OCI-LY3 (cell line): Measurements from ENCODE around the gene CBLL2.
A peak's percentile ranks its signal among the peaks of the same experiment; 100 is the strongest.

Experiments used
- H2AFZ ChIP-seq: fragments of 200-600, 300-600 bp; shearing (Covaris generic); 2 replicates; pipeline ENCODE4 v1.6.0; 2014; ENCODE audit warnings: antibody characterized with exemption, low read depth, low read length
- H3K27ac ChIP-seq: fragments of 200-600, 300-600 bp; sonication (generic); 2 replicates; pipeline ENCODE4 v1.5.1; 2014; ENCODE audit warnings: mild to moderate bottlenecking, low read length, moderate library complexity, mixed read lengths
- H3K27me3 ChIP-seq: fragments of 200-600, 300-600 bp; sonication (generic); 2 replicates; pipeline ENCODE4 v1.6.1; 2014; ENCODE audit warnings: low read depth, low read length, mixed read lengths
- H3K36me3 ChIP-seq: fragments of 200-600, 300-600 bp; sonication (generic); replicated peaks from 2 replicates; pipeline ENCODE3; 2014; ENCODE audit warnings: low read depth, low read length, mixed read lengths
- H3K4me1 ChIP-seq: fragments of 300-600, 200-600 bp; sonication (generic); 2 replicates; pipeline ENCODE4 v1.6.1; 2014; ENCODE audit warnings: low read length, mixed read lengths
- H3K4me2 ChIP-seq: fragments of 200-600, 300-600 bp; sonication (generic); 2 replicates; pipeline ENCODE4 v1.6.1; 2014; ENCODE audit warnings: low read length, mixed read lengths
- H3K4me3 ChIP-seq: fragments of 300-600, 200-600 bp; sonication (generic); 2 replicates; pipeline ENCODE4 v1.5.1; 2014; ENCODE audit warnings: antibody characterized with exemption, mild to moderate bottlenecking, low read length, moderate library complexity
- H3K79me2 ChIP-seq: fragments of 300-600, 200-600 bp; shearing (Covaris generic); 2 replicates; pipeline ENCODE4 v1.6.1; 2014; ENCODE audit warnings: mild to moderate bottlenecking, low read length, mixed read lengths
- H3K9ac ChIP-seq: fragments of 300-600, 200-600 bp; shearing (Covaris generic); 2 replicates; pipeline ENCODE4 v1.6.0; 2014; ENCODE audit warnings: mild to moderate bottlenecking, low read length, moderate library complexity
- H3K9me3 ChIP-seq: fragments of 200-600, 300-600 bp; shearing (Covaris generic); 2 replicates; pipeline ENCODE4 v1.6.1; 2014; ENCODE audit warnings: low read length, mixed read lengths; ENCODE audit not compliant: insufficient read depth
- H4K20me1 ChIP-seq: fragments of 200-600, 300-600 bp; sonication (generic); 2 replicates; pipeline ENCODE4 v1.6.1; 2016; ENCODE audit warnings: low read length, mixed read lengths; ENCODE audit not compliant: insufficient read depth
- EZH2phosphoT487 ChIP-seq: fragments of 200-600 bp; shearing (Covaris generic); IDR thresholded peaks from 2 replicates; pipeline ENCODE4 v1.6.1; 2018; ENCODE audit warnings: antibody characterized with exemption, mixed run types, low read depth
- TF ChIP-seq, protein P1 (sequence below): fragments of 200-600, 300-600 bp; sonication (generic); IDR thresholded peaks from 2 replicates; pipeline ENCODE4 v1.5.1; 2014; ENCODE audit warnings: antibody characterized with exemption, low read length, low read depth

The CBLL2 gene

DNA sequence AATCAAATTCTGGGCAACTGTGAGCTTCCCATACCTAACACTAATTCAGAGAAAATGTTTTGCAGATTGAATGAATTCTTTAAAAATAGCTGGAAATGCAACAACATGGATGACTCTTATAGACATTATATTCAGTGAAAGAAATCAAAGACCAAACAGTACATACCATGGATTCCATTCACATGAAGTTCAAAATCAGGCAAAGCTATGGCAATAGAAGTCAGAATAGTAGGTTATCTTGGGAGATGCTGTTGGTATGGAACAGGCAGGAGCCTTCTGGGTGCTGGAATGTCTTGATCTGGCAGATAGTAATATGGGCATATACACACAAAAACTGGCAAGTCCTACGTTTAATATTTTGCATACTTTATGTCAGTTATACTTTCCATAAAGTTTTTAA lies 25.5 kb upstream of the CBLL2 start:
- Histone ChIP-seq H3K4me2 (no peak overlapping the region), H3K9me3 (no peaks in the 10 kb centered on the region)

DNA sequence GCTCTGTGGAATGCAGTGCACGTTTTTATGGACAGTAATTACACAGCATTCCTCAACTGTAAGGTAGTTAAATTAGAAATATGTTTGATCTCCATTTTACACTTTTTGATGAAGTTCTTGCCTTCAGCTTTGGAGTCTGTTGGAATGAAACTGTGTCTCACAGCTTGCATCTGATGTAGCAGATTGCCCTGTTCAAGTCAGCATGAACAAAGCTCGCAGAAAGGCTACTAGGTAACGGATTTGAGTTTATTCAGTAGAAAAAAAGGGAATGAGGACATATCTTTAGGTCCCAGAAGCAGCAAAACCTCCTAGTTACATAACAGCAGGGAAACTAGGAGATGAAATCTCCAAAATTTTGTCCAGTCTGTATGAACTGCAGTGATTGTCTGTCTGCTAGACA lies 24.3 kb upstream of the CBLL2 start:
- no peak overlapping the region for H3K4me3 ChIP-seq
- H3K36me3 ChIP-seq, result no peaks in the 10 kb centered on the region
- no peaks in the 10 kb centered on the region for H3K79me2 ChIP-seq
- H3K4me1 ChIP-seq, result peaks cover 13% of the 10 kb centered on the region
- H3K9me3 ChIP-seq, result no peaks in the 10 kb centered on the region
- H2AFZ ChIP-seq, result no peak overlapping the region
- no peak for TF ChIP-seq EZH2phosphoT487
- TF ChIP-seq, protein P1, sequence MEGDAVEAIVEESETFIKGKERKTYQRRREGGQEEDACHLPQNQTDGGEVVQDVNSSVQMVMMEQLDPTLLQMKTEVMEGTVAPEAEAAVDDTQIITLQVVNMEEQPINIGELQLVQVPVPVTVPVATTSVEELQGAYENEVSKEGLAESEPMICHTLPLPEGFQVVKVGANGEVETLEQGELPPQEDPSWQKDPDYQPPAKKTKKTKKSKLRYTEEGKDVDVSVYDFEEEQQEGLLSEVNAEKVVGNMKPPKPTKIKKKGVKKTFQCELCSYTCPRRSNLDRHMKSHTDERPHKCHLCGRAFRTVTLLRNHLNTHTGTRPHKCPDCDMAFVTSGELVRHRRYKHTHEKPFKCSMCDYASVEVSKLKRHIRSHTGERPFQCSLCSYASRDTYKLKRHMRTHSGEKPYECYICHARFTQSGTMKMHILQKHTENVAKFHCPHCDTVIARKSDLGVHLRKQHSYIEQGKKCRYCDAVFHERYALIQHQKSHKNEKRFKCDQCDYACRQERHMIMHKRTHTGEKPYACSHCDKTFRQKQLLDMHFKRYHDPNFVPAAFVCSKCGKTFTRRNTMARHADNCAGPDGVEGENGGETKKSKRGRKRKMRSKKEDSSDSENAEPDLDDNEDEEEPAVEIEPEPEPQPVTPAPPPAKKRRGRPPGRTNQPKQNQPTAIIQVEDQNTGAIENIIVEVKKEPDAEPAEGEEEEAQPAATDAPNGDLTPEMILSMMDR, result no peak
- peak overlapping the region; percentile 43 for H3K4me2 ChIP-seq
- no peak overlapping the region for H3K9ac ChIP-seq
- no peak overlapping the region for H3K27ac ChIP-seq
- H3K27me3 ChIP-seq, result no peaks in the 10 kb centered on the region
- H4K20me1 ChIP-seq, result no peaks in the 10 kb centered on the region

More for the DNA sequence above, 25.5 kb upstream of the CBLL2 start:
- H4K20me1 ChIP-seq, result no peaks in the 10 kb centered on the region
- no peak overlapping the region for H3K27ac ChIP-seq
- peaks cover 13% of the 10 kb centered on the region for H3K4me1 ChIP-seq
- no peak overlapping the region for H3K9ac ChIP-seq
- H3K36me3 ChIP-seq, result no peaks in the 10 kb centered on the region
- H3K4me3 ChIP-seq, result no peak overlapping the region
- no peaks in the 10 kb centered on the region for H3K27me3 ChIP-seq
- H3K79me2 ChIP-seq, result no peaks in the 10 kb centered on the region
- TF ChIP-seq EZH2phosphoT487, result no peak
- TF ChIP-seq, protein P1, result no peak
- no peak overlapping the region for H2AFZ ChIP-seq

DNA sequence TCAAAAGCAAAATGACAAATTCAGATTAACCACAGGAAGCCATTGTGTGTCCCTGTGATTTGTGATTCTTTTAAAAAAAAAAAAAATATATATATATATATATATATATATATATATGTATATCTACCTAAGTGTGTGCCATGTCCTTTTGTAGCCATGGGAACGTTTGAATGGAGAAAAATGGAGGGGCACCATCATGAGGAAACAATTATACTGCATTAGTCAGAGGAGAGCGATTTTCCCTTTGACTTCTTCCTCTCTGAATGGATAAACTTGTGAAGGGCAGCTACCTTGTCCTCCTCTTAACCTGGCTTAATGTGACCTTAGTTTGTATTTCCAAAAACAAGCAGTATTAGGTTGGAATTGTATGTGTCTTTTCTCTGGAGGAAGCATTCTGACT lies 23.3 kb upstream of the CBLL2 start:
- no peaks in the 10 kb centered on the region for H3K36me3 ChIP-seq
- H3K9me3 ChIP-seq, result no peaks in the 10 kb centered on the region
- no peak overlapping the region for H3K27ac ChIP-seq
- no peak overlapping the region for H3K4me3 ChIP-seq
- H3K27me3 ChIP-seq, result no peaks in the 10 kb centered on the region
- H3K79me2 ChIP-seq, result no peaks in the 10 kb centered on the region
- TF ChIP-seq, protein P1, result no peak
- TF ChIP-seq EZH2phosphoT487, result no peak
- H3K4me1 ChIP-seq, result peaks cover 13% of the 10 kb centered on the region
- no peak overlapping the region for H2AFZ ChIP-seq
- no peak overlapping the region for H3K4me2 ChIP-seq
- H4K20me1 ChIP-seq, result no peaks in the 10 kb centered on the region
- no peak overlapping the region for H3K9ac ChIP-seq

DNA sequence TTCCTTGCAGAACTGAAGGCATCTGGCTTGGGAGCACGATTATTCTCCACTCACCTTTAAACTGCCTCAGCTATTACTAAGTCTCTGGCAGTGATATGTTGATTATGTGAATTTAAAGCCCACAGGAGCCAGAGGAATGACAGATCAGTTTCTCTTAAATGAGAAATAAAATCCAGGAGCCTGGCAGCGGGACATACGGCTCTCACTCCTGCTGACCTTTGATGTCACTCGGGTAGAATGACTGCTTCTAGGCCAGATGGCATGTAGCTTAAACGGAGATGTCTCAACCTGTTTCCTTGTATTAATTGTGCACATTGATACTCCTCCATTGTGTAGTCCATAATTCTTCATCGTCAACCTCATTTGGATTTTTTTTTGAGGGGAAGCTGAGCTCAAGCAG lies 4.0 kb upstream of the CBLL2 start:
- Histone ChIP-seq H3K9ac (no peak overlapping the region), H4K20me1 (no peaks in the 10 kb centered on the region), H2AFZ (no peak overlapping the region), H3K27me3 (no peaks in the 10 kb centered on the region), H3K4me2 (no peak overlapping the region), H3K79me2 (no peaks in the 10 kb centered on the region), H3K4me1 (no peaks in the 10 kb centered on the region), H3K4me3 (no peak overlapping the region), H3K9me3 (no peaks in the 10 kb centered on the region), H3K27ac (no peak overlapping the region), H3K36me3 (no peaks in the 10 kb centered on the region)
- TF ChIP-seq, protein P1, result no peak
- TF ChIP-seq EZH2phosphoT487, result no peak
